ENCODE data around the gene PHAX.

GRCh38 chr5:126675338-126675737 lies 74.6 kb downstream of the PHAX start:
- TF ChIP-seq CTCF (conservative IDR thresholded peaks at IDR 0.05 in 1 of 2, IDR thresholded peaks at IDR 0.05 in 1 of 2; ENCODE audit: low read depth in 1 of 2, low read length in 2 of 2) (no peak), EZH2 (IDR thresholded peaks at IDR 0.05; ENCODE audit: low read length, missing control alignments) (no peak)

Data from fibroblast of lung (primary cell).